OCI-LY1 (cell line): ENCODE results near the gene NDUFS1.

Experiments
- CTCF ChIP-seq: fragments of 200-600 bp; sonication (generic), shearing (Covaris generic); IDR thresholded peaks from 2 replicates; pipeline ENCODE4 v1.5.1; 2017; ENCODE audit warnings: mild to moderate bottlenecking, antibody characterized with exemption, low read length, moderate library complexity, mixed read lengths
- EZH2 ChIP-seq: fragments of 200-600 bp; sonication (generic), shearing (Covaris generic); IDR thresholded peaks from 2 replicates; pipeline ENCODE4 v1.8.0; 2017; ENCODE audit warnings: borderline replicate concordance, mixed run types, mild to moderate bottlenecking, antibody characterized with exemption, low read length, moderate library complexity, mixed read lengths

- TF ChIP-seq CTCF (no peak), EZH2 (no peak)
Measured at GRCh38 chr2:206071807-206072206, 87.4 kb downstream of the NDUFS1 start.
